ENCODE measurements around the gene MTHFD2.
"Not testable (repeated sequence)": the region's sequence is repeated elsewhere in the genome, so short reads cannot be mapped to it uniquely, and the experiment has no call there.

MTHFD2 gene

GRCh38 chr2:74201596-74201995 lies 3.2 kb downstream of the MTHFD2 start:
- peaks cover 42% of the 10 kb centered on the region for H3K4me1 Mint-ChIP-seq
- no peak for ATAC-seq (replicated peaks; ENCODE audit: extremely low read depth, poor library complexity, severe bottlenecking)
- peaks cover 13% of the 10 kb centered on the region for H3K36me3 Mint-ChIP-seq (ENCODE audit: insufficient read depth)
- no peaks in the 10 kb centered on the region for H3K27me3 Mint-ChIP-seq
- peak overlapping the region; percentile 59 for H3K27ac Mint-ChIP-seq (ENCODE audit: low read depth)
- no peaks in the 10 kb centered on the region for H3K9me3 Mint-ChIP-seq
- DNase-seq (ENCODE audit: low spot score in 2 of 2) = no peak
- no peak overlapping the region for H3K4me3 Mint-ChIP-seq

GRCh38 chr2:74204436-74204835 lies 6.0 kb downstream of the MTHFD2 start:
- peaks cover 31% of the 10 kb centered on the region for H3K4me1 Mint-ChIP-seq
- no peak overlapping the region for H3K4me3 Mint-ChIP-seq
- H3K36me3 Mint-ChIP-seq (ENCODE audit: insufficient read depth) = peaks cover 12% of the 10 kb centered on the region
- no peak for DNase-seq (ENCODE audit: low spot score in 2 of 2)
- ATAC-seq (replicated peaks; ENCODE audit: extremely low read depth, poor library complexity, severe bottlenecking) = no peak
- no peaks in the 10 kb centered on the region for H3K9me3 Mint-ChIP-seq
- H3K27me3 Mint-ChIP-seq = no peaks in the 10 kb centered on the region
- H3K27ac Mint-ChIP-seq (ENCODE audit: low read depth) = no peak overlapping the region

- peaks cover 17% of the 10 kb centered on the region for H3K36me3 Mint-ChIP-seq (ENCODE audit: insufficient read depth)
- H3K4me3 Mint-ChIP-seq = peak overlapping the region; percentile 68
- H3K9me3 Mint-ChIP-seq = no peaks in the 10 kb centered on the region
- H3K27ac Mint-ChIP-seq (ENCODE audit: low read depth) = peak overlapping the region; percentile 95
- no peaks in the 10 kb centered on the region for H3K27me3 Mint-ChIP-seq
- ATAC-seq (replicated peaks; ENCODE audit: extremely low read depth, poor library complexity, severe bottlenecking) (no peak), DNase-seq (ENCODE audit: low spot score in 2 of 2) (no peak)
- H3K4me1 Mint-ChIP-seq = peaks cover 25% of the 10 kb centered on the region
Measured at GRCh38 chr2:74205113-74205512, 6.7 kb downstream of the MTHFD2 start.

GRCh38 chr2:74205596-74205995 lies 7.2 kb downstream of the MTHFD2 start:
- H3K4me3 Mint-ChIP-seq = peak overlapping the region; percentile 68
- no peaks in the 10 kb centered on the region for H3K27me3 Mint-ChIP-seq
- peaks cover 20% of the 10 kb centered on the region for H3K4me1 Mint-ChIP-seq
- no peaks in the 10 kb centered on the region for H3K9me3 Mint-ChIP-seq
- peak overlapping the region; percentile 95 for H3K27ac Mint-ChIP-seq (ENCODE audit: low read depth)
- peaks cover 17% of the 10 kb centered on the region for H3K36me3 Mint-ChIP-seq (ENCODE audit: insufficient read depth)
- DNase-seq (ENCODE audit: low spot score in 2 of 2) (no peak), ATAC-seq (replicated peaks; ENCODE audit: extremely low read depth, poor library complexity, severe bottlenecking) (peak; percentile 56)

GRCh38 chr2:74206180-74206688 lies 7.8 kb downstream of the MTHFD2 start:
- no peaks in the 10 kb centered on the region for H3K9me3 Mint-ChIP-seq
- peak; percentile 88 for ATAC-seq (replicated peaks; ENCODE audit: extremely low read depth, poor library complexity, severe bottlenecking)
- peaks cover 18% of the 10 kb centered on the region for H3K4me1 Mint-ChIP-seq
- H3K4me3 Mint-ChIP-seq = peak overlapping the region; percentile 68
- peaks cover 18% of the 10 kb centered on the region for H3K36me3 Mint-ChIP-seq (ENCODE audit: insufficient read depth)
- H3K27ac Mint-ChIP-seq (ENCODE audit: low read depth) = peak overlapping the region; percentile 95
- peak in 1 of 2 donors; percentile 23 for DNase-seq (ENCODE audit: low spot score in 2 of 2)
- H3K27me3 Mint-ChIP-seq = no peaks in the 10 kb centered on the region

GRCh38 chr2:74212702-74213410 lies 14.4 kb downstream of the MTHFD2 start:
- H3K9me3 Mint-ChIP-seq = no peaks in the 10 kb centered on the region
- H3K27me3 Mint-ChIP-seq = no peaks in the 10 kb centered on the region
- no peak for DNase-seq (ENCODE audit: low spot score in 2 of 2)
- peaks cover 52% of the 10 kb centered on the region for H3K36me3 Mint-ChIP-seq (ENCODE audit: insufficient read depth)
- peaks cover 4% of the 10 kb centered on the region for H3K4me1 Mint-ChIP-seq
- ATAC-seq (replicated peaks; ENCODE audit: extremely low read depth, poor library complexity, severe bottlenecking) = no peak
- H3K27ac Mint-ChIP-seq (ENCODE audit: low read depth) = no peak overlapping the region
- H3K4me3 Mint-ChIP-seq = no peak overlapping the region

GRCh38 chr2:74215771-74216170 lies 17.4 kb downstream of the MTHFD2 start:
- not testable (repeated sequence) for H3K27me3 Mint-ChIP-seq; H3K4me1 Mint-ChIP-seq; ATAC-seq (replicated peaks; ENCODE audit: extremely low read depth, poor library complexity, severe bottlenecking); DNase-seq (ENCODE audit: low spot score in 2 of 2); H3K27ac Mint-ChIP-seq (ENCODE audit: low read depth); H3K4me3 Mint-ChIP-seq; H3K9me3 Mint-ChIP-seq
- H3K36me3 Mint-ChIP-seq (ENCODE audit: insufficient read depth) = peaks cover 42% of the 10 kb centered on the region

- no peak for DNase-seq (ENCODE audit: low spot score in 2 of 2)
- ATAC-seq (replicated peaks; ENCODE audit: extremely low read depth, poor library complexity, severe bottlenecking) = no peak
- Mint-ChIP-seq H3K27ac (ENCODE audit: low read depth) (no peak overlapping the region), H3K36me3 (ENCODE audit: insufficient read depth) (peaks cover 38% of the 10 kb centered on the region), H3K9me3 (no peaks in the 10 kb centered on the region), H3K4me3 (no peak overlapping the region), H3K27me3 (no peaks in the 10 kb centered on the region), H3K4me1 (no peaks in the 10 kb centered on the region)
Measured at GRCh38 chr2:74216642-74217041, 18.2 kb downstream of the MTHFD2 start.

- H3K4me3 Mint-ChIP-seq = no peak overlapping the region
- DNase-seq (ENCODE audit: low spot score in 2 of 2) (no peak), ATAC-seq (replicated peaks; ENCODE audit: extremely low read depth, poor library complexity, severe bottlenecking) (no peak)
- no peaks in the 10 kb centered on the region for H3K4me1 Mint-ChIP-seq
- H3K27me3 Mint-ChIP-seq = no peaks in the 10 kb centered on the region
- no peaks in the 10 kb centered on the region for H3K9me3 Mint-ChIP-seq
- peaks cover 20% of the 10 kb centered on the region for H3K36me3 Mint-ChIP-seq (ENCODE audit: insufficient read depth)
- no peak overlapping the region for H3K27ac Mint-ChIP-seq (ENCODE audit: low read depth)
Measured at GRCh38 chr2:74219846-74220486, 21.6 kb downstream of the MTHFD2 start.

GRCh38 chr2:74221091-74221490 lies 22.7 kb downstream of the MTHFD2 start:
- no peaks in the 10 kb centered on the region for H3K27me3 Mint-ChIP-seq
- no peak for DNase-seq (ENCODE audit: low spot score in 2 of 2)
- peaks cover 11% of the 10 kb centered on the region for H3K36me3 Mint-ChIP-seq (ENCODE audit: insufficient read depth)
- H3K9me3 Mint-ChIP-seq = no peaks in the 10 kb centered on the region
- no peaks in the 10 kb centered on the region for H3K4me1 Mint-ChIP-seq
- no peak for ATAC-seq (replicated peaks; ENCODE audit: extremely low read depth, poor library complexity, severe bottlenecking)
- no peak overlapping the region for H3K27ac Mint-ChIP-seq (ENCODE audit: low read depth)
- H3K4me3 Mint-ChIP-seq = no peak overlapping the region

GRCh38 chr2:74221604-74222299 lies 23.3 kb downstream of the MTHFD2 start:
- Mint-ChIP-seq H3K27me3 (no peaks in the 10 kb centered on the region), H3K4me1 (no peaks in the 10 kb centered on the region), H3K36me3 (ENCODE audit: insufficient read depth) (peaks cover 8% of the 10 kb centered on the region), H3K9me3 (no peaks in the 10 kb centered on the region), H3K4me3 (no peak overlapping the region), H3K27ac (ENCODE audit: low read depth) (no peak overlapping the region)
- ATAC-seq (replicated peaks; ENCODE audit: extremely low read depth, poor library complexity, severe bottlenecking) (no peak), DNase-seq (ENCODE audit: low spot score in 2 of 2) (no peak)

GRCh38 chr2:74222300-74222650 lies 23.9 kb downstream of the MTHFD2 start:
- peaks cover 5% of the 10 kb centered on the region for H3K36me3 Mint-ChIP-seq (ENCODE audit: insufficient read depth)

More at GRCh38 chr2:74222300-74222650, 23.9 kb downstream of the MTHFD2 start:
- no peak for ATAC-seq (replicated peaks; ENCODE audit: extremely low read depth, poor library complexity, severe bottlenecking)
- Mint-ChIP-seq H3K4me1 (no peaks in the 10 kb centered on the region), H3K27ac (ENCODE audit: low read depth) (no peak overlapping the region), H3K4me3 (no peak overlapping the region), H3K9me3 (no peaks in the 10 kb centered on the region), H3K27me3 (no peaks in the 10 kb centered on the region)
- no peak for DNase-seq (ENCODE audit: low spot score in 2 of 2)
